ENCODE results near the gene DLG5.

Gene DLG5

DNA sequence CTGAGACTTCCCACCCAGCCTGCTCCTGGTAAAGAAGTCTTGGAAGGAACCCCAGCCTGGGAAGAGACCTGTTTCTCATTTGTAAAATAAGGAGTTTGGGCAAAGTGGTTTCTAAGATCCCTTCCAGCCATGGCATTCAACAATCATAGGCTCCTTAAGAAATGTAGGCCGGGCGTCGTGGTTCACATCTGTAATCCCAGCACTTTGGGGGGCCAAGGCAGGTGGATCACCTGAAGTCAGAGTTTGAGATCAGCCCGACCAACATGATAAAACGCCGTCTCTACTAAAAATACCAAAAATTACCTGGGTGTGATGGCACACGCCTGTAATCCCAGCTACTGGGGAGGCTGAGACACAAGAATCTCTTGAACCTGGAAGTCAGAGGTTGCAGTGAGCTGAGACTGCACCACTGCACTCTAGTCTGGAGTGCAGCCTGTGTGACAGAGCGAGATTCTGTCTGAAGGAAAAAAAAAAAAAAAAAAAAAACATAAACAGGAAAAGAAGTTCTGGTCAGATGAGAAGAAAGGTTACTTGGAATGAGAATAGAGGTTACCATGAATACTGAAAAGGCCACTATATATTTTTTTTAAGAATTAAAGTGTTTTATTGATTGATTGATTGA, 15.9 kb downstream of the DLG5 start:
- POLR2A ChIA-PET = no interaction called here
- TF ChIP-seq HOXC10 (CRISPR knock-in tag; IDR thresholded peaks at IDR 0.05) (no peak), ZNF785 (tag by site-specific recombination; IDR thresholded peaks at IDR 0.05) (no peak), ZNF157 (tag by site-specific recombination; IDR thresholded peaks at IDR 0.05) (no peak), RBAK (tag by site-specific recombination; IDR thresholded peaks at IDR 0.05) (no peak)
- TF ChIP-seq, protein P1, sequence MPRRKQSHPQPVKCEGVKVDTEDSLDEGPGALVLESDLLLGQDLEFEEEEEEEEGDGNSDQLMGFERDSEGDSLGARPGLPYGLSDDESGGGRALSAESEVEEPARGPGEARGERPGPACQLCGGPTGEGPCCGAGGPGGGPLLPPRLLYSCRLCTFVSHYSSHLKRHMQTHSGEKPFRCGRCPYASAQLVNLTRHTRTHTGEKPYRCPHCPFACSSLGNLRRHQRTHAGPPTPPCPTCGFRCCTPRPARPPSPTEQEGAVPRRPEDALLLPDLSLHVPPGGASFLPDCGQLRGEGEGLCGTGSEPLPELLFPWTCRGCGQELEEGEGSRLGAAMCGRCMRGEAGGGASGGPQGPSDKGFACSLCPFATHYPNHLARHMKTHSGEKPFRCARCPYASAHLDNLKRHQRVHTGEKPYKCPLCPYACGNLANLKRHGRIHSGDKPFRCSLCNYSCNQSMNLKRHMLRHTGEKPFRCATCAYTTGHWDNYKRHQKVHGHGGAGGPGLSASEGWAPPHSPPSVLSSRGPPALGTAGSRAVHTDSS (tag by site-specific recombination; IDR thresholded peaks at IDR 0.05) = no peak
- TF ChIP-seq, protein P2, sequence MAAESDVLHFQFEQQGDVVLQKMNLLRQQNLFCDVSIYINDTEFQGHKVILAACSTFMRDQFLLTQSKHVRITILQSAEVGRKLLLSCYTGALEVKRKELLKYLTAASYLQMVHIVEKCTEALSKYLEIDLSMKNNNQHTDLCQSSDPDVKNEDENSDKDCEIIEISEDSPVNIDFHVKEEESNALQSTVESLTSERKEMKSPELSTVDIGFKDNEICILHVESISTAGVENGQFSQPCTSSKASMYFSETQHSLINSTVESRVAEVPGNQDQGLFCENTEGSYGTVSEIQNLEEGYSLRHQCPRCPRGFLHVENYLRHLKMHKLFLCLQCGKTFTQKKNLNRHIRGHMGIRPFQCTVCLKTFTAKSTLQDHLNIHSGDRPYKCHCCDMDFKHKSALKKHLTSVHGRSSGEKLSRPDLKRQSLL (tag by site-specific recombination; IDR thresholded peaks at IDR 0.05) = no peak
- Histone ChIP-seq H3K27ac (ENCODE audit: extremely low read depth, low read depth, low read length) (no peak overlapping the region), H3K9me3 (ENCODE audit: control insufficient read depth, insufficient read depth, low read depth, low read length) (no peaks in the 10 kb centered on the region), H3K4me1 (ENCODE audit: control insufficient read depth, insufficient read depth, low read length) (peaks cover 4% of the 10 kb centered on the region; the same call in 1 of the 2 replicates), H3K4me3 (ENCODE audit: low read depth, low read length) (no peak overlapping the region), H3K36me3 (ENCODE audit: control insufficient read depth in 2 of 2, insufficient read depth in 1 of 2, low read length in 2 of 2) (no peaks in the 10 kb centered on the region; a peak in 1 of 3 replicates)
- CTCF ChIA-PET = interaction anchor here (0.7 kb wide), 1 partner anchor 1079 kb away, joined by 3 read pairs; no protein-coding TSS in a partner anchor

DNA sequence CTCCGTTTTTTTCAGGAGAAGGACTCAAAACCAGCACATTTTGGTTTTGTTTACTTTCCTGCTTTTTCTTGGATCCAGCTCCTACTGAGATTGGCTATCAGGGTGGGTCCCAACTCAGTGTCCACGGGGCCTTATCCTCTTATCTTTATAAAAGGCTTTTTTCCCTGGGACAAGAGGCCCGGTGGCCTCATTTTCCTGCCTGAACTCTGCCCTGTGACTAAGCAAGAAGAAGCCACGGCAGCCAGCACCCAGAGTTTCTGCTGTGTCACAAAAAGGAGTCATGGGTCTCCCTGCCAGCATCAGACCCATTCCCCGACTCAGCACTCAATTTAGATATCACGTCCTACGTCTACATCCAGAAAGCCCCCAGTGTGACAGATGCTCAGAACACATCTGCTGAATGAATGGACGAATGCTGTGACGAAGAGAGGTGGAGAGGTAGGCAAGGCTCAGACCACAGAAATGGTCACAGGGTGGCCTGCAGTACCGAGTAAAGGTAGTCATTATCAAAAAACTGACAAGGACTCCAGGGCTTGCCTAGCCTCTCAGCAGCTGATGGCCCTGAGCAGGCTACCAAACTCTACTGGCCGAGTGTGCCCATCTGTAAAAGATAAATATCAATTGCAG, 16.7 kb downstream of the DLG5 start:
- TF ChIP-seq ZNF501 (tag by site-specific recombination; IDR thresholded peaks at IDR 0.05) = no peak
- TF ChIP-seq ZNF677 (tag by site-specific recombination; IDR thresholded peaks at IDR 0.05) = no peak
- no peak for TF ChIP-seq ZNF776 (tag by site-specific recombination; IDR thresholded peaks at IDR 0.05; ENCODE audit: borderline replicate concordance)
- TF ChIP-seq, protein P3, sequence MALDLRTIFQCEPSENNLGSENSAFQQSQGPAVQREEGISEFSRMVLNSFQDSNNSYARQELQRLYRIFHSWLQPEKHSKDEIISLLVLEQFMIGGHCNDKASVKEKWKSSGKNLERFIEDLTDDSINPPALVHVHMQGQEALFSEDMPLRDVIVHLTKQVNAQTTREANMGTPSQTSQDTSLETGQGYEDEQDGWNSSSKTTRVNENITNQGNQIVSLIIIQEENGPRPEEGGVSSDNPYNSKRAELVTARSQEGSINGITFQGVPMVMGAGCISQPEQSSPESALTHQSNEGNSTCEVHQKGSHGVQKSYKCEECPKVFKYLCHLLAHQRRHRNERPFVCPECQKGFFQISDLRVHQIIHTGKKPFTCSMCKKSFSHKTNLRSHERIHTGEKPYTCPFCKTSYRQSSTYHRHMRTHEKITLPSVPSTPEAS (tag by site-specific recombination; IDR thresholded peaks at IDR 0.05) = no peak
- TF ChIP-seq ZNF658 (tag by site-specific recombination; IDR thresholded peaks at IDR 0.05) = no peak
- TF ChIP-seq ZNF223 (tag by site-specific recombination; IDR thresholded peaks at IDR 0.05) = no peak
- TF ChIP-seq ZNF544 (tag by site-specific recombination; IDR thresholded peaks at IDR 0.05) = no peak
- no peak for TF ChIP-seq TRIM28 (IDR thresholded peaks at IDR 0.05; ENCODE audit: borderline replicate concordance, low read length)
- no peaks in the 10 kb centered on the region for H3K9me3 ChIP-seq (ENCODE audit: control insufficient read depth, insufficient read depth, low read depth, low read length)
- no peak overlapping the region for H3K4me3 ChIP-seq (ENCODE audit: low read depth, low read length)
- ChIA-PET CTCF (interaction anchor here (1.0 kb wide), 1 partner anchor 17 kb away, joined by 4 read pairs; no protein-coding TSS in a partner anchor), POLR2A (no interaction called here)
- no peaks in the 10 kb centered on the region; a peak in 1 of 3 replicates for H3K36me3 ChIP-seq (ENCODE audit: control insufficient read depth in 2 of 2, insufficient read depth in 1 of 2, low read length in 2 of 2)
- H3K4me1 ChIP-seq (ENCODE audit: control insufficient read depth, insufficient read depth, low read length) = peaks cover 4% of the 10 kb centered on the region; the same call in 1 of the 2 replicates
- H3K27ac ChIP-seq (ENCODE audit: extremely low read depth, low read depth, low read length) = no peak overlapping the region

DNA sequence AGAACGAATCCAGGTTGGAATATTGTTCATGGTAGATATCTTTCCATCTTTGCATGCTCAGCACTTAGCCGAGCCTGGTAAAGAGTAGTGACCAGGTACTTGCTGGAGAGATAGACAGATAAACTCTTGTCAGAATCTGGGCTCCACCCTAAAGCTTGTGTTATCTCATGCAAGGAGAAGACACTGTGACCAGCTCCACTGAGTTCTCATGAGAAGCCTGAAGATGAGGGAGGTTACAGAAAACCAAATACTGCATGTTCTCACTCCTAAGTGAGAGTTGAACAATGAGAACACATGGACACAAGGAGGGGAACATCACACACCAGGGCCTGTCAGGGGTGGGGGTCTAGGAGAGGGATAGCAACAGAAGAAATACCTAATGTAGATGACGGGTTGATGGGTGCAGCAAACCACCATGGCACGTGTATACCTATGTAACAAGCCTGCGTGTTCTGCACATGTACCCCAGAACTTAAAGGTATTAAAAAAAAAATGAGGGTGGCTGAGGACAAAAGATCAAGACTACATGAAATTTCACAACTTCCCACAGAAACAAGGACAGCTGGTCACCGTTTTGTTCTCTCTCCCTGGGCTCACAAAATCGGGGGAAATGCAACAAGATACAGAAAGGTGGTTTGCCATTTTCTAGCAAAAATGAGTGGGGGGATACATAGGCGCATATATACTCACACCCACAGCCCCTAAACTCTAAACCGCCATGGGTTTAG, 17.4 kb downstream of the DLG5 start:
- Histone ChIP-seq H3K4me1 (ENCODE audit: control insufficient read depth, insufficient read depth, low read length) (peaks cover 4% of the 10 kb centered on the region; the same call in 1 of the 2 replicates), H3K27ac (ENCODE audit: extremely low read depth, low read depth, low read length) (no peak overlapping the region), H3K36me3 (ENCODE audit: control insufficient read depth in 2 of 2, insufficient read depth in 1 of 2, low read length in 2 of 2) (no peaks in the 10 kb centered on the region; a peak in 1 of 3 replicates), H3K4me3 (ENCODE audit: low read depth, low read length) (no peak overlapping the region), H3K9me3 (ENCODE audit: control insufficient read depth, insufficient read depth, low read depth, low read length) (no peaks in the 10 kb centered on the region)
- CTCF ChIA-PET = interaction anchor here (0.6 to 1.0 kb wide), 2 partner anchors 16 to 228 kb away, joined by 3 to 4 read pairs; no protein-coding TSS in a partner anchor
- POLR2A ChIA-PET = no interaction called here
- TF ChIP-seq ZNF791 (tag by site-specific recombination; IDR thresholded peaks at IDR 0.05) (no peak), TCF7L2 (IDR thresholded peaks at IDR 0.05; ENCODE audit: borderline replicate concordance, low read depth, low read length) (no peak), ZNF768 (tag by site-specific recombination; IDR thresholded peaks at IDR 0.05) (no peak), ZNF202 (tag by site-specific recombination; IDR thresholded peaks at IDR 0.05; ENCODE audit: borderline replicate concordance) (no peak), TRIM28 (IDR thresholded peaks at IDR 0.05; ENCODE audit: borderline replicate concordance, low read length) (no peak), BCL11A (tag by site-specific recombination; IDR thresholded peaks at IDR 0.05; ENCODE audit: low read depth) (no peak), ZNF623 (tag by site-specific recombination; IDR thresholded peaks at IDR 0.05) (no peak), ZNF555 (tag by site-specific recombination; conservative IDR thresholded peaks at IDR 0.05) (no peak)
- TF ChIP-seq, protein P4, sequence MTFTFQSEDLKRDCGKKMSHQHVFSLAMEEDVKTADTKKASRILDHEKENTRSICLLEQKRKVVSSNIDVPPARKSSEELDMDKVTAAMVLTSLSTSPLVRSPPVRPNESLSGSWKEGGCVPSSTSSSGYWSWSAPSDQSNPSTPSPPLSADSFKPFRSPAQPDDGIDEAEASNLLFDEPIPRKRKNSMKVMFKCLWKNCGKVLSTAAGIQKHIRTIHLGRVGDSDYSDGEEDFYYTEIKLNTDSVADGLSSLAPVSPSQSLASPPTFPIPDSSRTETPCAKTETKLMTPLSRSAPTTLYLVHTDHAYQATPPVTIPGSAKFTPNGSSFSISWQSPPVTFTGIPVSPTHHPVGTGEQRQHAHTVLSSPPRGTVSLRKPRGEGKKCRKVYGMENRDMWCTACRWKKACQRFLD (tag by site-specific recombination; IDR thresholded peaks at IDR 0.05) = no peak

Measured in HEK293 (cell line).